GM12891 (cell line): ENCODE results near the gene PARD3.

Experiments used
- PAX5 ChIP-seq: IDR thresholded peaks from 2 replicates; pipeline ENCODE4 v1.6.1; 2011; ENCODE audit warnings: low read length, moderate library complexity, mild to moderate bottlenecking; ENCODE audit not compliant: insufficient read depth, severe bottlenecking
- POLR2A ChIP-seq: IDR thresholded peaks from 2 replicates; pipeline ENCODE4 v1.6.1; 2011; ENCODE audit warnings: low read depth, low read length, control low read depth
- POLR2AphosphoS5 ChIP-seq: IDR thresholded peaks from 2 replicates; pipeline ENCODE4 v1.6.1; 2011; ENCODE audit warnings: low read depth, low read length, control low read depth
- POU2F2 ChIP-seq: IDR thresholded peaks from 2 replicates; pipeline ENCODE4 v1.6.1; 2011; ENCODE audit warnings: low read depth, mild to moderate bottlenecking, control low read depth, low read length, moderate library complexity
- SPI1 ChIP-seq: IDR thresholded peaks from 2 replicates; pipeline ENCODE4 v1.6.1; 2011; ENCODE audit warnings: low read depth, low read length, control low read depth
- TAF1 ChIP-seq: IDR thresholded peaks from 2 replicates; pipeline ENCODE4 v1.6.1; 2011; ENCODE audit warnings: low read depth, low read length, control low read depth

DNA sequence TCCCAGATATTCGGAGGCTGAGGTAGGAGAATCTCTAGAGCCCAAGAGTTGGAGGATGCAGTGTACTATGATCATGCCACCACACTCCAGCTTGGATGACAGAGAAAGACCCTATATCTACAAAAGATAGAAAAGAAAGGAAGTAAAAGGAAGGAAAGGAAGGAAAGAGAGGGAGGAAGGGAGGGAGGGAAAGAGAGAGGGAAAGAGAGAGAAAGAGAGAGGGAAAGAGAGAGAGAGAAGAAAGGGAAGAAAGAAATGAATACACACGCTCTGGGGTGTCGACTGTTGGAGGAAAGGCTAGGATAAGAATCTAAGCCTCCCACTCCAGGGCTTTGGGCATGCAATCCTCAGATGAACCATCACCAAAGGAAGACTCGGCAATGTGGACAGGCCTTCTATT lies 69.9 kb downstream of the PARD3 start:
- TF ChIP-seq POLR2AphosphoS5 = no peak
- no peak for TF ChIP-seq POLR2A
- no peak for TF ChIP-seq TAF1
- TF ChIP-seq SPI1 = no peak
- no peak for TF ChIP-seq PAX5
- no peak for TF ChIP-seq POU2F2
